Measurements from ENCODE around the gene ATP6AP1. TPM values are rescaled to one million over a fixed set of nuclear protein-coding genes. Genes with fewer than 3 reads are reported as not detected.
A peak's percentile ranks its signal among the peaks of the same experiment; 100 is the strongest.
"Not testable (repeated sequence)": the region's sequence is repeated elsewhere in the genome, so short reads cannot be mapped to it uniquely, and the experiment has no call there.

ATP6AP1 gene
- total RNA-seq, 1 donor from 2014 or later = 22.6 TPM

DNA sequence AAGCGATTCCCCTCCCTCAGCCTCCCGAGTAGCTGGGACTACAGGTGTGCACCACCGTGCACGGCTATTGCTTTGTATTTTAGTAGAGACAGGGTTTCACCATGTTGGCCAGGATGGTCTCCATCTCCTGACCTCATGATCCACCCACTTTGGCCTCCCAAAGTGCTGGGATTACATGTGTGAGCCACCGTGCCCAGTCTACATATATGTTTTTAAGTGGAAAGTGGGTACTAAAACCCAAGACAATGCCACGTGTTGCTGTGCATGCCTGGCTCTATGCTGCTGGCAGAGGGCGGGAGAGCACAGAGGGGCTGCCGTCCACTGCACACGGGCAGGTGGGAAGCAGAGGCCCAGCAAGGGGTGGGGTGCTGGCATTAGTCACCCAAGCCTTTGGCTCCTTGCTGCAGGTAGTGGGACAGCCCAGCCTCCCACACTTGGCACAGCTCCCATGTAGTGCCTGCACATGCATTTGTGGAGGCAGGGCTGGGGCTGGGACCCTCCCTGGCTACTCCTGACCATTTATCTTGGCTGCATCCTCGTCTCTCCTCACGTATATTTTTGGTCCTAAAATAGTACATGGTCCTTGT lies 45.9 kb upstream of the ATP6AP1 start:
- H3K27me3 ChIP-seq = no peaks in the 10 kb centered on the region
- TF ChIP-seq EZH2 (IDR thresholded peaks at IDR 0.05) = no peak
- no peak for TF ChIP-seq EZH2phosphoT487 (IDR thresholded peaks at IDR 0.05)
- TF ChIP-seq, protein P1, sequence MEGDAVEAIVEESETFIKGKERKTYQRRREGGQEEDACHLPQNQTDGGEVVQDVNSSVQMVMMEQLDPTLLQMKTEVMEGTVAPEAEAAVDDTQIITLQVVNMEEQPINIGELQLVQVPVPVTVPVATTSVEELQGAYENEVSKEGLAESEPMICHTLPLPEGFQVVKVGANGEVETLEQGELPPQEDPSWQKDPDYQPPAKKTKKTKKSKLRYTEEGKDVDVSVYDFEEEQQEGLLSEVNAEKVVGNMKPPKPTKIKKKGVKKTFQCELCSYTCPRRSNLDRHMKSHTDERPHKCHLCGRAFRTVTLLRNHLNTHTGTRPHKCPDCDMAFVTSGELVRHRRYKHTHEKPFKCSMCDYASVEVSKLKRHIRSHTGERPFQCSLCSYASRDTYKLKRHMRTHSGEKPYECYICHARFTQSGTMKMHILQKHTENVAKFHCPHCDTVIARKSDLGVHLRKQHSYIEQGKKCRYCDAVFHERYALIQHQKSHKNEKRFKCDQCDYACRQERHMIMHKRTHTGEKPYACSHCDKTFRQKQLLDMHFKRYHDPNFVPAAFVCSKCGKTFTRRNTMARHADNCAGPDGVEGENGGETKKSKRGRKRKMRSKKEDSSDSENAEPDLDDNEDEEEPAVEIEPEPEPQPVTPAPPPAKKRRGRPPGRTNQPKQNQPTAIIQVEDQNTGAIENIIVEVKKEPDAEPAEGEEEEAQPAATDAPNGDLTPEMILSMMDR (IDR thresholded peaks at IDR 0.05) = no peak
- peaks cover 14% of the 10 kb centered on the region for H3F3A ChIP-seq (ENCODE audit: low read depth)
- no peak overlapping the region for H3K4me3 Mint-ChIP-seq
- H3K4me2 ChIP-seq = no peak overlapping the region
- peaks cover 16% of the 10 kb centered on the region for H3K9me3 Mint-ChIP-seq
- H3K36me3 ChIP-seq = no peaks in the 10 kb centered on the region
- H3K4me1 Mint-ChIP-seq = peaks cover 14% of the 10 kb centered on the region
- H3K4me3 ChIP-seq = no peak overlapping the region
- peaks cover 2% of the 10 kb centered on the region for H3K36me3 Mint-ChIP-seq
- no peaks in the 10 kb centered on the region for H3K9me3 ChIP-seq (ENCODE audit: low read depth)
- no peak overlapping the region for H3K27ac ChIP-seq
- peaks cover 18% of the 10 kb centered on the region for H3K79me2 ChIP-seq (ENCODE audit: low read depth)
- peaks cover 4% of the 10 kb centered on the region for H3K4me1 ChIP-seq
- peaks cover 3% of the 10 kb centered on the region for H3K27me3 Mint-ChIP-seq (ENCODE audit: insufficient read depth, low read depth)
- peaks cover 14% of the 10 kb centered on the region for H4K20me1 ChIP-seq (ENCODE audit: low read depth)
- H3K9ac ChIP-seq = no peak overlapping the region
- no peak overlapping the region for H2AFZ ChIP-seq (replicated peaks)
- no peak overlapping the region for H3K27ac Mint-ChIP-seq
- no peak for DNase-seq (ENCODE audit: low spot score)

DNA sequence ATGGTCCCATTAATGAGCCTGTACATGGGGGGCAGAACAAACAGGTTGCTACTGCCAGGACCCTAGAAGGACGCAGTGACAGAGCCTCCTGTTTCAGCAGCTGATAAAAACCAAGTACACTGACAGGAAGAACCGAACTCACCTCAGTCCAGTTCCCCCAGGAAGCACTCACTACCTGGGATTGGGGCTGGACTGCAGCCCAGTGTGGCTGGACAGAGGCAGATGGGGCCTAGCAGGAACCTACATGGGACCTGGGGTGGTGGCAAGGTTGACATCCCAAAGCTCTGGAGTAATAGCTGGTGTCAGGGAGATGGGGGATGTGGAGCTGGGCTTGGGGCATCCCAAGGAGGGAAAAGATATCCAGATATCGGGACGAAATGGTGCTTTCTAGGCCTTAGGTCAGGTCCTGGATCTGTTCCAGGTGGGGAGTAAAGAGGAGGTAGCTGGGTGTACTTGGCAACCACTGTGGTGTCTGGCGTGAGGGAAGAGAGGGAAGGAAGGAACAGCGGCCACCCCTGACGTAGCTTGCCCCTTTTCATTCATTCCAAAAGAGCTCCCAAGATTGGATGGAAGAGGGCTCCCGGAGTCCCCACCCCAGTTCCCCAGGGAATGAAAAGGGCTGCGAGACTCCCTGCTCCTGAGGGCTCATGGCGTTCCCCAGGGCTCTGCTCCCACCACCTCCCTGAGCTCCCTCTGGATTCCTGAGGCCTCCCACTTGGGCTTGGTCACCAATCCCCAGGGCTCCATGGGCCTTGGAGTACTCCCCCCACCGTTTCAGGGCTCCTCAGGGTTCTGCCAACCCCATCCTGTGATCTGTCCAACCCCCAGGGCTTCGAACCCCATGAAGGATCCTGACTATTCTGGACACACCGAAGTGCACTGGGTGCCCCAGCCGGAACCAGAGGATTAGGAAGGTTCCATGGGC lies 44.9 kb upstream of the ATP6AP1 start:
- peak overlapping the region; percentile 69 for H3K4me3 Mint-ChIP-seq
- TF ChIP-seq EZH2phosphoT487 (IDR thresholded peaks at IDR 0.05) = no peak
- TF ChIP-seq, protein P1 (IDR thresholded peaks at IDR 0.05) = no peak

DNA sequence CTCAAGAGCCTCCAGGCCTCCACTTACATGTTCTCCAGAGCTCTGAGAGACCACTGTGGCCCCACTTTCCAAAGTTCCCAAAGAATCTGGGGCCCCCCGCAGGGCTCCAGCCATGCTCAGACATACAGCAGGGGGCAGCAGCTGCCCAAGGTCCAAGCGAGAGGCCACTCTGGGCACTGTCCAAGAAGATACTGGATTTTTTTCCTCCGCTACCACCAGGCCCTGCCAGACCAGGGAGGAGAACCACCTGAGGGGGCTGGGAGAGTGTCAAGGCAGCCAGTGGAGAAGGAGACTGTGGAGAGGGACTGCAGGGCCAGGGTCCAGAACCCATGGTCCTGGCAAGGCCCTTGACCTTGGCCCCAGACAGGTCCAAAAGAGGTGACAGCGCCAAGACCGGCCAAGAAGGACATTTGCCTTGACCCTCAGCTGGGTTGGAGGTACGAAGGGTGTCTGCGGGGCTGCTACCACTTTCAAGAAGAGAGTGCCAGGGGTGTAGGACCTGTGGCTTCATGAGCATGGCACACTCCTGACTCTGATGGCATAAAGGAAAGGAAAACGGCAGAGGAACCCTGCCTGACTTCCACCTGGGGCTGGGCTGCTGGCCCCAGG lies 44.1 kb upstream of the ATP6AP1 start:
- Mint-ChIP-seq H3K27ac (no peak overlapping the region), H3K36me3 (peaks cover 2% of the 10 kb centered on the region)
- peak; percentile 32 for DNase-seq (ENCODE audit: low spot score)

More for the DNA sequence above, 44.9 kb upstream of the ATP6AP1 start:
- no peak overlapping the region for H3K4me3 ChIP-seq
- peaks cover 18% of the 10 kb centered on the region for H3K79me2 ChIP-seq (ENCODE audit: low read depth)
- Mint-ChIP-seq H3K4me1 (peaks cover 14% of the 10 kb centered on the region), H3K27ac (no peak overlapping the region), H3K36me3 (peaks cover 2% of the 10 kb centered on the region), H3K27me3 (ENCODE audit: insufficient read depth, low read depth) (peaks cover 3% of the 10 kb centered on the region), H3K9me3 (peaks cover 14% of the 10 kb centered on the region)
- H3K36me3 ChIP-seq = no peaks in the 10 kb centered on the region
- H2AFZ ChIP-seq (replicated peaks) = no peak overlapping the region
- no peak for DNase-seq (ENCODE audit: low spot score)
- H3F3A ChIP-seq (ENCODE audit: low read depth) = peaks cover 5% of the 10 kb centered on the region
- H4K20me1 ChIP-seq (ENCODE audit: low read depth) = peaks cover 14% of the 10 kb centered on the region
- H3K27me3 ChIP-seq = no peaks in the 10 kb centered on the region
- no peaks in the 10 kb centered on the region for H3K9me3 ChIP-seq (ENCODE audit: low read depth)
- H3K4me2 ChIP-seq = no peak overlapping the region
- no peak overlapping the region for H3K9ac ChIP-seq
- no peak overlapping the region for H3K27ac ChIP-seq
- H3K4me1 ChIP-seq = peaks cover 4% of the 10 kb centered on the region

DNA sequence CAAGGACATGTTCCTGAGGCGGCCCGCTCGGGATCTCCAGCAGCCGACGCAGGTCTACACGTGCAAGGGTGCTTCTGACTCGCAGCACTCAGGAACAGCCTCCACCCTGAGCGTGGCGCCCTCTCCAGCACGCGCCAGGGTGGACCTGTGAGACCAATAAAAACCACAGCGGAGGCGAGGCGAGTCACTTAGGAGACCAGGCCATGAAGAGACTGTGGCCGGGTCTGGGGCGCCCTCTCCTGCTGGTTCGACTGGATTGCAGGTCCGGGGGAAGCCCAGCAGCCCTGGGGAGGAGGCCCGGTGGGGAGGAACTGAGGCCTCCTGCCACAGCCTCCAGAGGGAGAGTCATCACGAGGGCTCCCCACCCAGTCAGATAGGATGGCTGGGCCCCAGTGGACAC lies 40.4 kb upstream of the ATP6AP1 start:
- H3K27ac ChIP-seq; H2AFZ ChIP-seq (replicated peaks); DNase-seq (ENCODE audit: low spot score); H3F3A ChIP-seq (ENCODE audit: low read depth); H3K4me1 ChIP-seq; H3K79me2 ChIP-seq (ENCODE audit: low read depth); H3K4me3 Mint-ChIP-seq; H3K27me3 ChIP-seq; H3K36me3 Mint-ChIP-seq; H3K36me3 ChIP-seq; H3K27ac Mint-ChIP-seq; H3K9ac ChIP-seq; H3K9me3 ChIP-seq (ENCODE audit: low read depth); H3K9me3 Mint-ChIP-seq; H3K4me2 ChIP-seq; H3K4me3 ChIP-seq; H3K4me1 Mint-ChIP-seq; H4K20me1 ChIP-seq (ENCODE audit: low read depth); H3K27me3 Mint-ChIP-seq (ENCODE audit: insufficient read depth, low read depth): not testable (repeated sequence)

More for the DNA sequence above, 44.1 kb upstream of the ATP6AP1 start:
- Histone ChIP-seq H3K4me1 (peaks cover 4% of the 10 kb centered on the region), H3K79me2 (ENCODE audit: low read depth) (peaks cover 16% of the 10 kb centered on the region), H4K20me1 (ENCODE audit: low read depth) (peaks cover 14% of the 10 kb centered on the region), H3K36me3 (no peaks in the 10 kb centered on the region), H3K9me3 (ENCODE audit: low read depth) (no peaks in the 10 kb centered on the region), H3K4me3 (no peak overlapping the region), H3F3A (ENCODE audit: low read depth) (peaks cover 5% of the 10 kb centered on the region), H2AFZ (replicated peaks) (no peak overlapping the region), H3K27ac (no peak overlapping the region), H3K4me2 (no peak overlapping the region), H3K27me3 (no peaks in the 10 kb centered on the region), H3K9ac (no peak overlapping the region)
- Mint-ChIP-seq H3K4me3 (no peak overlapping the region), H3K9me3 (peaks cover 14% of the 10 kb centered on the region), H3K27me3 (ENCODE audit: insufficient read depth, low read depth) (peaks cover 3% of the 10 kb centered on the region), H3K4me1 (peaks cover 14% of the 10 kb centered on the region)
- TF ChIP-seq, protein P1 (IDR thresholded peaks at IDR 0.05) = peak; percentile 30
- TF ChIP-seq EZH2phosphoT487 (IDR thresholded peaks at IDR 0.05) (no peak), EZH2 (IDR thresholded peaks at IDR 0.05) (no peak)

DNA sequence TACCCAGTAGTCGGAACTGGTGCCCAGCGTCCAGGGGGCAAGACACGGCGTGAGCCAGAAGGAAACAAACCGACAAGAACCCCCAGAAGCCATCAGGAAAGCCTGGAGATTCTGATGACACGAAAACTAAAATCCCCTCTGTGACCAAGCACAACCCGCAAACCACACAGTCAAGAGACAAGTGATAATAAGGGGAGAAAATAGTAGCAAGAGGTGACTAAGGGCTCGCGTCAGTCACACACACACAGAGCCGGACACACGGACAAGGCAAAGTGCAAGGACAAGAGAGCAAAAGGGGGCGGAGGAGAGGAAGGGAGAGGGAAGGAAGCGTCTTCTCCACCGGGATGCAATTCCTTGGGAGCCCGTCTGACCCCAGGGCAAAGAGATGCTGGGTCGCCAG lies 39.8 kb upstream of the ATP6AP1 start:
- not testable (repeated sequence) for H3K9me3 ChIP-seq (ENCODE audit: low read depth); H3K27ac Mint-ChIP-seq; H3K36me3 Mint-ChIP-seq; H3K27ac ChIP-seq; H3K9me3 Mint-ChIP-seq; H3K4me1 ChIP-seq; H2AFZ ChIP-seq (replicated peaks); H3K4me2 ChIP-seq; H3K4me1 Mint-ChIP-seq; H3K9ac ChIP-seq; H3K27me3 ChIP-seq; H4K20me1 ChIP-seq (ENCODE audit: low read depth); DNase-seq (ENCODE audit: low spot score); H3F3A ChIP-seq (ENCODE audit: low read depth); H3K4me3 ChIP-seq; H3K79me2 ChIP-seq (ENCODE audit: low read depth); H3K4me3 Mint-ChIP-seq; H3K27me3 Mint-ChIP-seq (ENCODE audit: insufficient read depth, low read depth); H3K36me3 ChIP-seq
